HG03025 (cell line): Measurements from ENCODE around the gene HOXC10.

Experiments used
- ATAC-seq: cut with Tn5 transposase; IDR thresholded peaks from one replicate; pipeline ENCODE4 v1.9.1; 2021; ENCODE audit warnings: mild to moderate bottlenecking, moderate library complexity; ENCODE audit not compliant: unreplicated experiment, low FRiP score

HOXC10 gene

GRCh38 chr12:53950437-53950773 lies 34.5 kb upstream of the HOXC10 start:
- no peak for ATAC-seq

DNA sequence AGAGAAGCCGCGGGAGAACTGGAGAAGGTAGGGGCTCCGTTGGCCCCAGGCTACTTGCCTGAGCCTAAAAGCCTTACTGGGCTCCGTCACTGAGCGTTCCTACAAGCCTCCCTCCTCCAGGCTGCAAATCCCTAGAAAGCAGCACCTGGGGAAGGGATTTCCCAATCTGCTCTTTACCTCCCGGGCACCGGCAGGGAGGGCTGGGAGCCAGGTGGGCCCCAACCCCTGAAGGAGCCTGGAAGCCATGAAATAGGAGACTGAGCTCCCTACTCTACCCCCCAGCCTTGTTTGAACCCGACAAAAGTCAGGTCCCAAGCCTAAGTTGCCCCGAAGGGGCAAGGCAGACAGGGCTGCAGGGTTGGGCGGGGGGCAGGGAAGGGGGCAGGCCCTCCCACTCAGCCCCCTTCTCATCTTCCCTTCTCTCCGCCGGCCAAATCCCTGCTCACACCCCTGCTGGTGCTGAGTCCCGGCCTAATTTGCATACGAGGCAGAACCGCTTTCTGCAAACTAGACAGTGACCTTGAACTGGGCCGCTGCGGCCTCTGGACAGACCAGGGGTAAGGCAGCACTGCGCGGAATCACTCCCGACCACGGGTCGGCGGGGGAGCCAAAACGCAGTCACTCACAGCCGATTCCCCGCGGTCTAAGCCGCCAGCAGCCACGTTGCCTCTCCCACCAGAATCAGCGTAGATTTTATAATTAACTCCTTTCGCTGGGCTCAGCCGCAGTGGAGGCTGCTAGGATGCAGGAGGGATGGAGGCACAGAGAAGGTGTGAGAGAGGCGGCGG lies 34.0 kb upstream of the HOXC10 start:
- no peak for ATAC-seq

DNA sequence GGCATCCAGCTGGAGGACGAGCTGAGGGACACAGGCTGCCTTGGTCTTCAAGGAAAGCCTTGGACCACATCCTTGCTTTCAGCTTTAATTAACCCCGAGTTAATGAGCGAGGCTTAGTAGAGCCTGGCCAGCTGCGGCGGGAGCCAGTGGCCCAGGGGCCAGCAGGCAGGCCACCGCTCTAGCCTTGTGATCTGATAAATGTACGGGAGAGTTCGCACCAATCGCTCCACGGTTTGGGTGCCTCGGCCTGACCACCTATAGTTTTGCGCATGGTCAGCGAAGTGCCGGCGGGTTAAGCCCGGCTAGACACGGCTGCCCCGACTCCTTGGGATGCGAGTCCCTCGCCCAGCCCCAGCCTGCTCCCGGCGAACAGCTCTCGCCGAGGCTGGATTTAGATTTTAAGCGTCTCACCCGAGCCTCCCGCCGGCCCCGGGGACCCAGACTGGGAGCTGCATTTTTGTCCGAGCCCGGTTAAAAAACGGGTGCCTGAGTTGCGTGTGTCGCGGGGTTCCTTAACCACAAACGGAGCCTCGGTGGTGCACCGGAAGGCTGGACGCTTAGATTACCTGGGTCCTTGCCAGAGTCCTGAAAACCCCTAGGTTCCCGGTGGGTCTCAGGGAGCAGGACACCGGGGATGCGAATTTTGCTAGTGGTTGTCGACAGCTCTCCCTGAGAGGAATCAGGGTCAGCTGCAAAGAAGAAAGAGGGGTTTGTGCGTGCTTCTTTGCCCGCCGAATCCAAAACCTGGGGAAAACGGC lies 33.2 kb upstream of the HOXC10 start:
- ATAC-seq: no peak

DNA sequence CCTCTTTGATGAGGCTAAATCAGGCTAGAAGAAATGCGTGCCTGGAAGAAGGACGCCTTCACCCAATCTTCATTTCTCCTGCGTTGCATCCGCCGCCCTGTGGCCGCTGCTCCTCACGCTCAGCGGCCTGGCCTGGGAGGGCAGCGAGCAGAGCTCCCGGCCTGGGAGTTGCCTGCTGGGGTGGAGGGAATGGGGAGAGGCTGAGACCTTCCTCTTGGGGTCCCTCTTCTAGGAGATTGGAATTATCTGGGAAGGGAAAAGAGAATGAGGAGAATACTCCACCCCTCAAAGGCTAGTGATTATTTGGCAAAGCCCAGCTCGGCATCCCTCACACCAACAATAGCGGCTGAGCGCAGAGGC lies 32.6 kb upstream of the HOXC10 start:
- no peak for ATAC-seq

- ATAC-seq: no peak
Measured at GRCh38 chr12:53952871-53953734, 31.8 kb upstream of the HOXC10 start.

- no peak for ATAC-seq
Measured at GRCh38 chr12:53953831-53954693, 30.9 kb upstream of the HOXC10 start.

- no peak for ATAC-seq
Measured at GRCh38 chr12:53954694-53955035, 30.3 kb upstream of the HOXC10 start, which contains the start of gene HOXC12. Gene HOXC12 (plus strand): TSS chr12:53954903. CDS start chr12:53954930, 27 bp downstream.

GRCh38 chr12:53955036-53955775 lies 29.7 kb upstream of the HOXC10 start:
- no peak for ATAC-seq

DNA sequence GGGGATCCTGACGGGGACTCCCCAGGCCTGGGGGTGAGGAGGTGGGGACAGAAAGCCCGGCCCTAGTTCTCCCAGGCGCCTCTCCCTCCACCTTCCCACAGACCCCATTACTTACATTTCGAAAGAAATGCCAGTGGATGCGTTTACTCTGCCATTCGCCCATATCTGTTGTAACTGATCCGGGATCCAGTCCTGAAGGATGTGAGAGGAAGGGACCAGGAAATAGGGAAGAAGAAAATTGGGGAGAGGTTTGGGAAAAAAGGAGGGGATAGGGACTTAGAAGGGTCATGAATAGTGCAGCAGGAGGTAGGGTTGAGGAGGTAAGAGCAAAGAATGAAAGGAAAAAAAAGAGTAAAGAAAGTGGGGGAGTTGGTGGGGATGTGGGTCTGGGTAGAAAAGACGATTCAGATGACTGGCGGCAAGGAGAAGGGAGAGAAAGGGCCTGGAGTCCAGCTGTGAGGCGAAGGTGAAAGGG lies 29.1 kb upstream of the HOXC10 start:
- ATAC-seq: no peak

DNA sequence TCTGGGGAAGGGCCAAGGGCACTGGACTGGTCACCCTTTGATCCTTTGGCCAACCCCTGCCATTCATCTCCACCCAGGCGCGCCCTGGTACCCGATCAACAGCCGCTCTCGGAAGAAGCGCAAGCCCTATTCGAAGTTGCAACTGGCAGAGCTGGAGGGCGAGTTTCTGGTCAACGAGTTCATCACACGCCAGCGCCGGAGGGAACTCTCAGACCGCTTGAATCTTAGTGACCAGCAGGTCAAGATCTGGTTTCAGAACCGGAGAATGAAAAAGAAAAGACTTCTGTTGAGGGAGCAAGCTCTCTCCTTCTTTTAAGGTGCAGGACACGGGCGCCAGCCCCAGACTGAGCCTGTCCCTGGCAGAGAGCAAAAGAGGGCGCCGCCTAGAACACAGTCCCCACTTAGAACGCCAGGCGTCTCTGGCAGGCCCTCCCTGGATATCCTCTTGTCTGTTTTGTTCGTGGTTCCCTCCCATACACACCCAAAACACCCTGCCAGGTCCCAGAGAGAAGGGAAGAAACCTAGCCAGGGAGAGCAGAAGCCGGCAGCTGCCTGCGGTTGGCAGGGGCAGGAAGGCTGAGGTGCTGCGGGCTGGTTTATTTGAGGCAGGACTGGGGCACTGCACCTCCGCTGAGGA lies 28.6 kb upstream of the HOXC10 start:
- ATAC-seq: no peak

- no peak for ATAC-seq
Measured at GRCh38 chr12:53956914-53957536, 27.9 kb upstream of the HOXC10 start.

GRCh38 chr12:53958128-53958527 lies 26.8 kb upstream of the HOXC10 start:
- no peak for ATAC-seq

DNA sequence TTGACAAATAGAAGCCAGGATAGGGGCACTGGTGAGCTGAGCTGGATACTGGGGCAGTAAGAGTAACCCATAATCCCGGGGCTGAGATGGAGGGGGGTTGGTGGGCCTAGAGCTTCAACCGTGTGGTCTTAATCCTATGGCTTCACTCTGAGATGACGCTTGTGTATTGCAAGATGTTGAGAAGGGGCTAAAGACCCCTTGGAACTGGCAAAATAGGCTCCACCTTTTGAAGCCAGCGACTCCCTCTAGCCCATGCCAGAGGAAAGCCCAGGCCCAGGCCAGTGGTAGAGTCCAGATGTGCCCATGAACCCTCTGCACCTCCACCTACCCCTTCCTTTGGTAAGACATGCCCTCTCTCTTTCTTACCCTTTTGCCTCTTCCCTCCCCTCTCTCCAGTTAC lies 25.6 kb upstream of the HOXC10 start:
- ATAC-seq: no peak

GRCh38 chr12:53960187-53961024 lies 24.5 kb upstream of the HOXC10 start:
- ATAC-seq: no peak

DNA sequence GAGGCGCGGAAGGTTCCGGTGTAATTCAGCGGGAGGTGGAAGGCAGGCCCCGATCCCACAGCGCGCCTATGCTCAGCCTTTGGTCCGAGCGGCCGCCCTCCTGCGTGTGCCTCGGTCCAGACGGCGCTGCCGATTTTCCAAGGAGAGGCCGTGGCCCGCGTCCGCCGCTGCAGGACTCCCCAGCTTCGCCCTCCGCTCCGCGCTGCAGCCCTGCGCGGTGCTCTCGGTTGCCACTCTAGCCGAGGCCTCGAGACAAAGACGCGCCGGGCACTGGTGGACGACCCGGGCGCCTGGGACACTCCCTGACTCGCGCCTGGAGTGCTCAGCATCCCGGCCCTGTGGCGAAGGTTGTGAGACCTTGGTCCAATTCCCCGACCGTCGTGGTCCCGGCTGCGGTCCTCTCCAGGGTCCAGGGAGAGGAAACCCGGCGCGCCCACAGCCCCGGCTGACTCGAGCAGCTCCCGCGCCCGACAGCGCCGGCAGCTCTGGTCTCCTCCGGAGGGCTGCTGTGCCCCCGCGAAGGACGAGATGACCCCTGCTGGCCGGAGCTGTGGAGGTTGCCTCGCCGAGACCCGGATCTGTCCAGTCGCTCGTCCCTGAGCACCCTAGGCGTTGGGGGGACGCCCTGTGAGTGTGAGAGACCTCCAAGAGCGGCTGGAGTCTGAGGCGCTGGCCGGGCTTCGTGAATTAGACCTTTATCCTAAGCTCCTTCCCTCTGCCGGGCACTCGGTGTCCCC lies 23.8 kb upstream of the HOXC10 start:
- ATAC-seq: no peak

GRCh38 chr12:53963005-53963404 lies 21.9 kb upstream of the HOXC10 start:
- no peak for ATAC-seq
